Tongue (tissue), 2 donors: ENCODE measurements around the gene CSRP2. TPM values are rescaled to one million over a fixed set of nuclear protein-coding genes. Genes with fewer than 3 reads are reported as not detected.
A peak's percentile ranks its signal among the peaks of the same experiment; 100 is the strongest.

Experiments
- DNase-seq: peaks from one replicate; pipeline ENCODE4 v3.0.0-alpha.2; 2015
- total RNA-seq: library from RNA; depleted of rRNA; stranded (reverse); fragments of >200 nt; gene quantifications from one replicate; pipeline ENCODE4 v1.2.3, GENCODE V29; 2014

Gene CSRP2
- total RNA-seq, 1 donor from 2014 or later: 45.2 TPM

GRCh38 chr12:76891609-76892008 lies 12.8 kb upstream of the CSRP2 start:
- DNase-seq: no peak

- DNase-seq: no peak
Measured at GRCh38 chr12:76890151-76891143, 11.6 kb upstream of the CSRP2 start.

- no peak for DNase-seq
Measured at GRCh38 chr12:76888775-76889174, 10.0 kb upstream of the CSRP2 start.

GRCh38 chr12:76883811-76884210 lies 5.0 kb upstream of the CSRP2 start:
- DNase-seq: peak; percentile 73

- DNase-seq: no peak
Measured at GRCh38 chr12:76883151-76883550, 4.3 kb upstream of the CSRP2 start.

GRCh38 chr12:76882367-76882766 lies 3.5 kb upstream of the CSRP2 start:
- DNase-seq: no peak

- DNase-seq: no peak
Measured at GRCh38 chr12:76881142-76881541, 2.3 kb upstream of the CSRP2 start.

- DNase-seq: no peak
Measured at GRCh38 chr12:76880519-76881023, 1.8 kb upstream of the CSRP2 start.

GRCh38 chr12:76879710-76880518 lies 1.1 kb upstream of the CSRP2 start:
- DNase-seq: no peak

GRCh38 chr12:76878099-76878898 lies 520 bp downstream of the CSRP2 start:
- DNase-seq: peak; percentile 65

- DNase-seq: no peak
Measured at GRCh38 chr12:76876696-76877229, 2.1 kb downstream of the CSRP2 start.

- DNase-seq: no peak
Measured at GRCh38 chr12:76874491-76875190, 4.2 kb downstream of the CSRP2 start.

- no peak for DNase-seq
Measured at GRCh38 chr12:76874027-76874426, 4.8 kb downstream of the CSRP2 start.

- DNase-seq: no peak
Measured at GRCh38 chr12:76872415-76872814, 6.4 kb downstream of the CSRP2 start.

- peak; percentile 86 for DNase-seq
Measured at GRCh38 chr12:76871742-76872141, 7.1 kb downstream of the CSRP2 start.

- DNase-seq: no peak
Measured at GRCh38 chr12:76871082-76871481, 7.7 kb downstream of the CSRP2 start.

GRCh38 chr12:76866726-76867125 lies 12.1 kb downstream of the CSRP2 start:
- peak; percentile 94 for DNase-seq

GRCh38 chr12:76866151-76866567 lies 12.7 kb downstream of the CSRP2 start:
- peak; percentile 84 for DNase-seq

- no peak for DNase-seq
Measured at GRCh38 chr12:76864791-76865400, 13.9 kb downstream of the CSRP2 start.

GRCh38 chr12:76863837-76864236 lies 15.0 kb downstream of the CSRP2 start:
- DNase-seq: peak; percentile 41
